Stimulated activated CD4-positive, alpha-beta T cell treated with anti-CD3 and anti-CD28 coated beads, Interleukin-2, amount 100 ng/mL, for 4 hours (primary cell): ENCODE measurements around the gene FAM222B.

Source experiments
- DNase-seq: peaks from one replicate; pipeline ENCODE4 v3.0.0-alpha.2; 2020; ENCODE audit warnings: low read depth

FAM222B gene

GRCh38 chr17:28763804-28764266 is 78.8 kb downstream of the FAM222B start:
- peak; percentile 70 for DNase-seq

GRCh38 chr17:28763137-28763799 is 79.3 kb downstream of the FAM222B start:
- DNase-seq = no peak

GRCh38 chr17:28760601-28761562 is 81.7 kb downstream of the FAM222B start:
- no peak for DNase-seq

GRCh38 chr17:28759256-28759865 is 83.2 kb downstream of the FAM222B start:
- DNase-seq = no peak

GRCh38 chr17:28758411-28759121 is 84.0 kb downstream of the FAM222B start:
- no peak for DNase-seq

GRCh38 chr17:28756049-28756804 is 86.4 kb downstream of the FAM222B start:
- no peak for DNase-seq

- DNase-seq = no peak
Measured at GRCh38 chr17:28755486-28755885, 87.1 kb downstream of the FAM222B start.

- no peak for DNase-seq
Measured at GRCh38 chr17:28751600-28752366, 90.8 kb downstream of the FAM222B start.

- peak; percentile 76 for DNase-seq
Measured at GRCh38 chr17:28750178-28751047, 92.2 kb downstream of the FAM222B start.

- DNase-seq = no peak
Measured at GRCh38 chr17:28749516-28750177, 92.9 kb downstream of the FAM222B start.

GRCh38 chr17:28748852-28749515 is 93.6 kb downstream of the FAM222B start:
- no peak for DNase-seq

- DNase-seq = no peak
Measured at GRCh38 chr17:28747801-28748750, 94.5 kb downstream of the FAM222B start.

- DNase-seq = no peak
Measured at GRCh38 chr17:28747051-28747691, 95.4 kb downstream of the FAM222B start.

- no peak for DNase-seq
Measured at GRCh38 chr17:28746611-28747050, 96.0 kb downstream of the FAM222B start.

- DNase-seq = no peak
Measured at GRCh38 chr17:28745786-28746411, 96.7 kb downstream of the FAM222B start.
